HG02981 (cell line): Measurements from ENCODE around the gene ZNF814.
"Not testable (repeated sequence)": the region's sequence is repeated elsewhere in the genome, so short reads cannot be mapped to it uniquely, and the experiment has no call there.

Experiments
- ATAC-seq: cut with Tn5 transposase; IDR thresholded peaks from one replicate; pipeline ENCODE4 v1.9.1; 2021; ENCODE audit warnings: mild to moderate bottlenecking, moderate library complexity; ENCODE audit not compliant: unreplicated experiment

Gene ZNF814

DNA sequence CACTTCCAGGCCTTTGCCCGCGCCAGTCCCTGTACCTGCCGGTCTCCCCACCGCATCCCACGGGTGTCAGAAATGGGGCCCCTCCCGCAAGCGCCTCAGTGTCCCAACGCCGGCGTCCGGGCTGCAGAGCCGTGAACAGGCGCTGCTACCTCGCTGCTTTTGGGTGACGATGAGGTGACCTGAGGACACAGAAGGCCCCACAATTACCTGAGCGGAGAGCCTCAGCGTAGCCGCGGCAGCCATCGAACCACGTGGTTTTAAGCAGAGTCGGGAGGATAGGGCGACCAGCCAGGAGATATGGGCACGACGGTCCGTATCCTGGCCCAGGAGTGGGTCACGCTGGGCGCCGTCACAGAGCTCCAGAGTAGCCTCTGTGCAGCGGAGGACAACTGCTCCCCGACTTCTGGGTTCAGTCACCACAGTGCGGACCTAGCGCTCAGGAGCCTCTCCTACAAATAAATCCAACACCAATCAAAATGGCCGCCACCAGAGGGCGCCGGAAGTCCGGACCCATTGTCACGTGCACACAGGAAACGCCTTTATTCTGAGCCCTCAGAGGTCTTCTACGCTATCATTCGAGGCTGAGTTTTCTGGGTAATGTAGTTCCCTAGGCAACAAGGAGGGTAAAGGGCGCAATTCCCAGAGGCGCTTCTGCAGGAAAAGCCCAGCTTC is at the start of gene ZNF814:
Gene ZNF814, minus strand, starts transcription at position 478 of the 672 bp plus-strand sequence. Its CDS starts 235 bp downstream, at position 243.
- no peak for ATAC-seq

GRCh38 chr19:57935731-57936130 is 46.9 kb upstream of the ZNF814 start:
- ATAC-seq, result no peak

DNA sequence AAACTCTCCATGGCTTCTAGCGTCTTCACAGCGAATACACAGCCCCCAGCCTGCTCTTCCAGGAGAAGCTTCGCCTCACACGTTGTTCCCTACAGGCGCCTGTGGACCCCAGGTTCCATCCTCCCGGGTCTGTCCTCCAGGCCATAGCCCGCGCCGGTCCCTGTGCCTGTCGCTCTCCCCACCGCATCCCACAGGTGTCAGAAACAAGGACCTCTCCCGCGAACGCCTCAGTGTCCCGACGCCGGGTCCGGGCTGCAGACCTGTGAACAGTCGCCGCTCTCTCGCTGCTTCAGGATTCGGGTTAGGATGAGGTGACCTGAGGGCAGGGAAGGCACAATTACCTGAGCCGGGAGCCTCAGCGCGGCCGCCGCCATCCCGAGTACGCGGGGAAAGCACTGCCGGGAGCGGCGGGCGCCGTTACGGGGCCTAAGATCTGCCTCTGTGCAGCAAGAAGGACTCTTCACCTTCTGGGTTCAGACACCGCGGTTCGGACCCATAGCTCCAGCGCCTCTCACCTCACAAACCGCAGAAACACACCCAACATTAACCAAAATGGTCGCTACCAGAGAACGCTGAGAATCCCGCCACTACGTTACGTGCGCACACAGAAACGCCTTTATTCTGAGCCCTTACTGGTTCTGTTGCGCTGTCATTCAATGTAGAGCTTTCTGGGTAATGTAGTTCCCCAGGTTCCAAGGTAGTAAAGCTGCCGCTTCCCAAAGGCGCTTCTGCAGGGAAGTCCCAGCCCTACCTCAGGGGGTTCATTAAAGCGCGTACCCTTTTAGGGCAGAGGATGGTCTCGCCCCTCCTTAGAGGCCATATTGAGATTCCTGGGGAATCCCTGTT is 46.2 kb upstream of the ZNF814 start, which contains the start of gene ZNF418:
Gene ZNF418, minus strand, starts transcription at position 583 of the 846 bp plus-strand sequence. CDS start 1,580 bp downstream, outside the sequence.
- peak; percentile 60 for ATAC-seq

DNA sequence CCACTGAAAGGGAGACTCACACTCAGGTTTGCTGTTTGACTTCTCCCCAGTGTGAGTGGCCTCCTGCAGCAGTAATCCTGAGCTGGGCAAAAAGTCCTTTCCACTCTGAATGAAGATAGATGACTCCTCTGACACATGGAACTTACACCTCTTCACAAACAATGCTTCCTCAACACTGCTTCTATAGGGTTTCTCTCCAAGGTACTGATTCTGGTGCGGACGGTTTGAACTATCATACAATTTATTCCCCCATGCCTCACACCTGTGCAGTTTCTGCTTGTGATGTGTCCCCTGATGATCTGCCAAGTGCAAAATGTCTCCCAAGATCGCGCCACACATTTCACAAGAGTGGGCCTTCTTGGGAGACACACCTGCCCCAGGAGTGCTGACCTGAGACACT is 38.8 kb upstream of the ZNF814 start:
- ATAC-seq, result no peak

GRCh38 chr19:57916168-57916995 is 27.5 kb upstream of the ZNF814 start, which contains the start of gene ZNF417:
Gene ZNF417 (minus strand): TSS chr19:57916592. CDS start chr19:57916411, 181 bp downstream.
- peak; percentile 96 for ATAC-seq

DNA sequence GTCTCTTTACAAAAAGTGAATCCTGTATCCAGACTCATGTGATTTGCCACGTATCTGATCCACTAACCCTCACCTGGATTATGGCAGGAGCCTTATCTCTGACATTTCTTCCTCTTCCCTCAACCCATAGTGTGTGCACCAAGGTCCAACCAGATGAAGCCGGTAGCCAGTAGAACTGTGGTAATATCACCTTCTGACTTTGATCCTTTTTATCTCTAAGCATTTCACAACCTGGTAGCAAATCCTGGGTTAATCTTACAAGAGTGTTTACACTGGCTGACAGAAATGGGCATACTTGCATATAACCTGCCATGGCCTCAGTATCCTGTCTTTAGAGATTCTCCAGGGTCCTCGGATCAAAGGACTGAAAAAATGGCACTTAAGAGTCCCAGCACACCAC is 25.7 kb upstream of the ZNF814 start:
- no peak for ATAC-seq

GRCh38 chr19:57907394-57907793 is 18.6 kb upstream of the ZNF814 start:
- no peak for ATAC-seq

- no peak for ATAC-seq
These were observed 16.4 kb upstream of the ZNF814 start for GRCh38 chr19:57905258-57905657.

GRCh38 chr19:57903618-57904184 is 14.9 kb upstream of the ZNF814 start:
- no peak for ATAC-seq

- no peak for ATAC-seq
These were observed 11.5 kb upstream of the ZNF814 start for GRCh38 chr19:57900311-57900710.

DNA sequence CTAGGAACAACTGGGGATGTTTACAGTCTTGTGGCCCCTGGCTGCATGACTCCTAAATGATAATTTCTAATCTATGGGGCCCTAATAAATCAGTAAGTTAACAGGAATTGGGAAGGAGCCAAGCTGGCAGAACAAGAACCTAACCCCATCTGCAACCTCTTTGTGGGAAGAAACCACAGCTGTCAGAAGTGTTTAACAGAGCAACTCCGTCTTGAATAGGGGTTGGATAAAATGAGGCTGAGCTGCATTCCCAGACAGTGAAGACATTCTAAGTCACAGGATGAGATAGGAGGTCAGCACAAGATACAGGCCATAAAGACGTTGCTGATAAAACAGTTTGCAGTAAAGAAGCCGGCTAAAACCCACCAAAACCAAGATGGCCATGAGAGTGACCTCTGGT is 1.9 kb upstream of the ZNF814 start:
- not testable (repeated sequence) for ATAC-seq

DNA sequence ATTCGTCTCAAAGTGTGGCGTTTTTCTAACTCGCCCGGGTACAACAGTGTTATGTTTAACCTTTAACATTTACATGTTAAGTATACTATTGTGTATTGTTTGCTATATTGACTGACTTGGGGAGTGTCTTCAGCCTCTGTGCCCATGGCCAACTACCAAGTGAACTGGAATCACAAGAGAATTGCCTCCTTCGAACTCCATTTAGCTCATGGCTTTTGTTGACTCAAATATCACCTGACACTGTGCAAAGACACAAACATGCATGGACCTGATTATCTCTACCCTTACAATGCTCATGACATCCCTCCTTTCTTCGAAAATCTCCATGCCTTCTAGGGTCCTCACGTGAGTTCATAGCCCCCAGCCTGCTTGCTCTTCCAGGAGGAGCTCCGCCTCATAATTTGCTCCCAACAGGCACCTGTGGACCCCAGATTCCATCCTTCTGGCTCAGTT is 704 bp downstream of the ZNF814 start:
- no peak for ATAC-seq

DNA sequence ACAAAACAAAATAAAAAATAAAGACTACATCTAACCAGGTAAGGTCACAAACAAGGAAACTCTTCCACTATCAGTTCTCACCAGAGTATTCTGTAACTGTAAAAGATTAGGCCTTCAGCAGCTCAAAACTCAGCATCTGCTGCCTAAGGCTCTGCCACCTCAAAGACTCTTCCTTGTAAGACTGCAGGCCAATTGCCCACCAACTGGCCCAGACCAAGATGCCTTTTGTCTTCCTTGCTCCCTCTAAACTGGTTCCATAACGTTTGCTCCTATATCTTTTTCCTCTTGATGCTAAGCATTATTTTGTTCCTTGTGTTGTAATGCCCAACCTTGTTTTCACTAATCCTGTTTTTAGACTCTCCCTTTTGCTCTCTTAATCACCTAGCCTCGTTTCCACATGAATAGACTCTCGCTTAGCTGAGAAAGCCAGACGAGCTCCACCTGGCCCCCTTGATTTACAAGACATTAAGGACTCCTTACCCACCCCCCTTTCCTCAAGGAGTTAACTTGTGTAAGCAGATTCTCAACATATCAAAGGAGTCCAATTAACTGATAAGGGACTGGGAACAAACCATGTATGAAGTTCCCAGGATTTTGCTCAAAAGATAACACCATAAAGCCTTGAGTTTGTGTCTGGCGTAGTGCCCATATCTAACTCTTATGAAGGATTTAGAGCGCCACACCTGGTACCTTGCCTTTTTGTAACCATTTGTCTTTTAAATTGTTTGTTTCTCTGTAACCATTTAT is 1.5 kb downstream of the ZNF814 start:
- no peak for ATAC-seq

- no peak for ATAC-seq
These were observed 2.8 kb downstream of the ZNF814 start for GRCh38 chr19:57886046-57886445.

- ATAC-seq, result not testable (repeated sequence)
These were observed 14.7 kb downstream of the ZNF814 start for GRCh38 chr19:57873883-57874799.

DNA sequence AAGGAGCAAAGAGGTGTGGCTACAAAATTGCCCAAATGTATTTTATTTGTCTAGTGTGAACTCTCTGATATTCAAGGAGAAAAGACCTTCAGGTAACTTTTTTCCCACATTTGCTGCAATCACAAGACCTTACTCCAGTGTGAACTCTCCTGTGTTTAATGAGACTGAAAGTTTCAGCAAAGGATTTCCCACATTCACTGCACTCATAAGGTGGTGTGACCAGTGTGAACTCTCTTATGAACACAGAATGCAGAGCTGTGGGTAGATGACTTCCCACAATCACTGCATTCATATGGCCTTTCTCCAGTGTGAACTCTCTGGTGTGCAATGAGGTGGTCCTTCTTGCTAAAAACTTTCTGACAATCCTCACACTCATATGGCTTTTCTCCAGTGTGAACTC is 16.4 kb downstream of the ZNF814 start:
- ATAC-seq, result no peak

GRCh38 chr19:57870225-57870624 is 18.6 kb downstream of the ZNF814 start:
- ATAC-seq, result no peak

DNA sequence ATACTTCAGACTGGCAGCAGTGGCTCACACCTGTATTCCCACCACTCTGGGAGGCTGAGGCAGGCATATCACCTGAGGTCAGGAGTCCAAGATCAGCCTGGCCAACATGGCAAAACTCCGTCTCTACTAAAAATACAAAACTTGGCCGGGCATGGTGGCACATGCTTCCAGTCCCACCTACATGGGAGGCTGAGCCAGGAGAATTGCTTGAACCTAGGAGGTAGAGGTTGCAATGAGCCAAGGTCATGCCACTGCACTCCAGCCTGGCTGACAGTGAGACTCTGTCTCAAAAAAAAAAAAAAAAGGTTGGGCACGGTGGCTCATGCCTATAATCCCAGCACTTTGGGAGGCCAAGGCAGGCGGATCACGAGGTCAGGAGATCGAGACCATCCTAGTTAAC is 19.2 kb downstream of the ZNF814 start:
- ATAC-seq, result not testable (repeated sequence)
